ENCODE data around the gene RGS19.
"Not testable (repeated sequence)": the region's sequence is repeated elsewhere in the genome, so short reads cannot be mapped to it uniquely, and the experiment has no call there.

The RGS19 gene

DNA sequence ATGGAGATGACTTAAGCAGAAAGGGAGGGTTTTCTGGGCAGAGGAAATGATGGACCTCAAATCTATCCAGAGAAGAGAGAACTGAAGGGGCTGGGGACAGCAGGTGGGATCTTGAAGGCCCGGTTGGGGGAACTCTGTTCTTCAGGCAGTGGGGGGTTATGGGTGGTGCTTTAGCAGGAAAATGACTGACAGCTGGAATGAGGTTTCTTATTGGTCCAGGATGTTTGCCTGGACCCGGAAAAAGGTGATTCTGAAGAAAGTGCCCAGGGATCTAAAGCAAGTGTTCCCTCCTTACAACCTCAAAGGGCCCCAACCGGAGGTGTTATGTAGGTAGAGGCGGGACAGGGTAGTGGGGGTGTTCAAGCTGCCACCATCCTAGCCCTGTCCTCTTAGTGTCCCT, 16.1 kb upstream of the RGS19 start:
- DNase-seq (ENCODE audit: low read depth, low spot score) = no peak

- DNase-seq (ENCODE audit: low read depth, low spot score) = no peak
These were observed 13.7 kb upstream of the RGS19 start for GRCh38 chr20:64093013-64093503.

GRCh38 chr20:64092258-64093012, 13.1 kb upstream of the RGS19 start:
- DNase-seq (ENCODE audit: low read depth, low spot score) = no peak

DNA sequence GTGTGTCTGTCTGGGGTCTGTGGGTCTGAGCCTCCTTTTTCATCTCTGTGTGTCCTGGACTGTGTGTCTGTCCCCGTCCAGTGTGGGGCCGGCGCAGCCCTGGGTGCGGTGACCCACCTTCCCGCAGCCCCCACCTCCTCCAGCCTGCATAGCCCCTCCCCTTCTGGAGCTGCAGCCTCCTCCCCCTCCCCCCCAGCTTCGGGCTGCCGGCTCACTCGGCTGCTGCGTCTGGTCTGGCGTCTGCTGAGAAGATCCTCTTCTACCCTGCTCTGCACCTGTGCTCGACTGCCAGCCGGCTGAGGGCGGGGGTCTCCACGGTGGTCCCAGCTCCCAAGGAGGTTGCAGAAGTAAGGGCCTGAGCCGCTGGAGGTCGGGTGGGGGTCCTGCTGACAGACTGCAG, 12.5 kb upstream of the RGS19 start:
- no peak for DNase-seq (ENCODE audit: low read depth, low spot score)

DNA sequence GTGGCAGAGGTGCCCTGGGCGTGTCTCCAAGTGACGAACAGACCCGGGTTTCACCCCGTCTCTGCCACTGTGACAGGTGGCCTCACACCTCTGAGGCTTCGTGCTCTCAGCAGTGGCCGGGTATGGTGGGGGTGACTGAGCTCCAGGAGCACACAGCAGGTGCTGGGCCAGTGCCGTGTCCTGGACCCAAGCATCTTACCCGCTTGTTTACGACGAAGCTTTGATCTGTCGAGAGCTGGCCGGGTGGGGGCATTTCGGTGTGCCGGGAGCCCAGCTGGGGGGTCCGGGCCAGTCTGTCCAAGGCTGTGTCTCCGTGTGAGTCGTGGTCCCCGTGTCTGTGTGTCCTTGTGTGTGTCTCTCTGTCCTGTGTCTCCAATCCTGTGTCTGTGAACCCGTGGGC, 12.0 kb upstream of the RGS19 start:
- no peak for DNase-seq (ENCODE audit: low read depth, low spot score)

DNA sequence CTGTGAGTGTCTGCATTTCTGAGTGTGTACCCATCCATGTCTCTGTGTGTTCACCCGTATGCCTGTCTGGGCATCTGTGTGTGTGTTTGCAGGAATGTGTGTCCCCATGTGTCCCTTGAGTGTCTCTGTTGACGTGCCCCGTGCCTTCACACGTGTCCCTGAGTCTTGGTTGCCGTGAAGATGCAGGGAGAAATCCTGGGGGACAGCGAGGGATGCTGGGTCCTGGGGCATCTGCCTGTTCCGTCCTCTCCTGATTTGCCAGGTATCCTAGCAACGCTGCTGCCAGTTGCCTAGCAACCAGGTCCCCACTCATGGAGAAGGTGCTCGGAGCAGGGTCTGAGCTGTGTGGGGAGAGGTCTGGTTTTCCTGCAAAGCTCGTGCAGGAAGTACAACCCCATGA, 10.8 kb upstream of the RGS19 start:
- no peak for DNase-seq (ENCODE audit: low read depth, low spot score)

DNA sequence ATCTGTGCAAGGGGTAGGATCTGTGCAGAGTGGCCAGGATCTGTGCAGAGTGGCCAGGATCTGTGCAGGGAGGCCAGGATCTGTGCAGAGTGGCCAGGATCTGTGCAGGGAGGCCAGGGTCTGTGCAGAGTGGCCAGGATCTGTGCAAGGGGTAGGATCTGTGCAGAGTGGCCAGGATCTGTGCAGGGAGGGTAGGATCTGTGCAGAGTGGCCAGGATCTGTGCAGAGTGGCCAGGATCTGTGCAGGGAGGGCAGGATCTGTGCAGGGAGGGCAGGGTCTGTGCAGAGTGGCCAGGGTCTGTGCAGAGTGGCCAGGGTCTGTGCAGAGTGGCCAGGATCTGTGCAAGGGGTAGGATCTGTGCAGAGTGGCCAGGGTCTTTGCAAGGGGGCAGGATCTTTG, 9.3 kb upstream of the RGS19 start:
- not testable (repeated sequence) for DNase-seq (ENCODE audit: low read depth, low spot score)

GRCh38 chr20:64087226-64087825, 8.0 kb upstream of the RGS19 start:
- DNase-seq (ENCODE audit: low read depth, low spot score) = not testable (repeated sequence)

DNA sequence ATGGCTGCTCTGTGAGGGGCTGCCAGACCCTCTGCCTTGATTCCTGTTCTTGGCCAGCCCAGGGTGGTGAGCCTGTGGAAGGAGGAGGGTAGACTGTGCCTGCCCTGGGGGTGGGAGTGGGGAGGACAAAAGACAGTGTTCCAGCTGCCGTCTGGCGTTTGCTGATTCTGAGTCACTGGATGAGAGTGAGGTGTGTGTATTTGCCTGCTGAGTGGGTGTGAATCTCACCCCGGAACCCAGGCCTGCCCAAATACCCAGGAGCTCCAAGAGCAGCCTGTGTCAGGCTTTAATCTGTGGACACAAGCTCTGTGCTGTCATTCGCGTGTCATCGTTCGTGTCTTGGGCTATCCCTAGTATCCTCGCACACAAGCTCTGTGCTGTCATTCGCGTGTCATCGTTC, 7.5 kb upstream of the RGS19 start:
- no peak for DNase-seq (ENCODE audit: low read depth, low spot score)

- DNase-seq (ENCODE audit: low read depth, low spot score) = no peak
These were observed 5.4 kb upstream of the RGS19 start for GRCh38 chr20:64084685-64085152.

DNA sequence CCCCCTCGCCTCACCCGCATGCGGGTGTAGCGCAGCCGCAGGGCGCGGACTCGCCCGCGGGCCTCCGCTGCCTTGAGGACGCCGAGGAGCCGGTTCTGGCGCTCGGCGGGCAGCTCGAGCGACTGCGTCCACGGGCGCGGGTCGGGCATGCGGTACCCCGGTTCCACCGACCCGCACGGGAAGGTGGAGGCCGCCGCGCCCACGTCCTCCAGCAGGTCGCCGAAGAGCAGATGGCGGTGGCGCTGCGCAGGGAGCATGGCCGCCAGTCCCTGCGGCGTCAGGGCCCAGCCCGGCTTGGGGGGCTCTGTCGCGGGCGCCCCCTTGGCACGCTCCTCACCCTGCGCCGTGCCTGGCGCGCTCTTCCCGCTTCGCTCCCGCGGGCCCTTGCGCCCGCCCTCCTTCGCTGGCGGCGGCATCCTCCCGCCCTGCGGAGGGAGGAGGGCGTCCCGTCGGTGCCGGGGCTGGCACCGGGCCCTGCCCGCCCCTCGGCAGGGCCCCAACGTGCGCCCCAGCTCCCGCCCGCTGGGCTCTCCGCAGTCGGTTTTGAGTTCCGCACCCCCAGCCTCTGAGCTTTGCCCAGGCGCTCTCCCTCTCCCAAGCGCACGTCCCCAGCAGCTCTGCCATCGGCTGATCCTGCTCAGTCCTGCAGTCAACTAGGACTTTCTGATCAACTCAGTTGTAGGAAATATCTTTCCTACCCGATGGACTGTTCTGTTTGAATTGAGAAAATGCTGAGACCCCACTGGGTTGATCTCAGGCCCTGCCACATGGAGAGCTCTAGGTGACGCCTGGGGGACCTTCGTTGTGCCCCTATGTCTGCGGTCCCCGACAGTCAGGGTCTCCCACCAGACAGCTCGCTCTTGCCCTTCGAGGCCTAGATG, 4.7 kb upstream of the RGS19 start, which contains the start of gene LKAAEAR1:
LKAAEAR1 (minus strand) TSS at position 595 of the 881 bp plus-strand sequence; CDS start at position 416, 179 bp downstream.
- DNase-seq (ENCODE audit: low read depth, low spot score) = no peak

DNA sequence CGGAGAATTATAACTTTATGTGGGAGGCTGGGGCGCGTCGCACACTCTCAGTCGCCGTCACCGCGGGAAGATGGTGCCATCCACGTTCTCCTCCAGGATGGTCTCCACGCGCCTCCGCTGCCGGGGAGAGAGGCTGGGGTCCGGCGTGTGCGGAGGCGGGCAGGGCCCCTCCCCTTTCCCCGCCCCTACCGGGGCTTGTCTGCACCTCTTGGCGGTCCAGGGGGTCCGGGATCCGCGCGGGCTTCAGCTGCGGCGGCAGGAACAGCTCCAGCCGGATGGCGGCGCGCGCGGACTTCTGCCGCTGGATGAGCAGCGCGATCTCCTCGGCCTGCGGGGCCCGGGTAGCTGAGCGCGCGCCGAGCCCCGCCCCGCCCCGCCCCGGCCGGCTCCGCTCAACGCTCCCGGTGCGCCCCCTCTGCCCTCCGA, 4.1 kb upstream of the RGS19 start:
- no peak for DNase-seq (ENCODE audit: low read depth, low spot score)

DNA sequence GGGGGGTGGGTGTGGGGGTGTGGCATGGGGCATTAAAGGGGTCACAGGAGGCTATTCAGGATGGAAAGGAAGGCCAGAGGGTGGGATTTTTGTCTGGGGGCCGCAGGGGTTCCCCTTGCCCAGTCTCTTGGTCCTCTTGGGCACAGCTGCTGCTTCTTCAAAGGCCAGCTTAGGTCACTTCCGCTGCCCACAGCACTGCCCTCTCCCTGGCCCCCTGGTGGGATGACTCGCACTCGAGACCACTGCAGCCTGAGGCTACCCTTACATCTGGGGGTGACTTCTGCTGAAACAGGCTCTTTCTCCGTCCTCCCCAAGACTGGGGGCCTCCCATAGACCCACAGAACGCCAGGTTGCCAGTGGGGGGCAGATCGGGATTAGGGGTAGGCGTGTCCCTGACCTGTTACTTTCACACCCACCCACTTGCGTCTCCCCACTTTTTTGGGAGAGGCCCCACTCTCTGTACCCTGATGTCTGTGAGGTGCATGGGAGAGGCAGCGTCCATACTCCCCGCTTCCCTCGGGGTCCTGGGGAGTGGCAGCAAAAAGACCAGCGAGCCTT, 3.6 kb upstream of the RGS19 start:
- DNase-seq (ENCODE audit: low read depth, low spot score) = no peak

DNA sequence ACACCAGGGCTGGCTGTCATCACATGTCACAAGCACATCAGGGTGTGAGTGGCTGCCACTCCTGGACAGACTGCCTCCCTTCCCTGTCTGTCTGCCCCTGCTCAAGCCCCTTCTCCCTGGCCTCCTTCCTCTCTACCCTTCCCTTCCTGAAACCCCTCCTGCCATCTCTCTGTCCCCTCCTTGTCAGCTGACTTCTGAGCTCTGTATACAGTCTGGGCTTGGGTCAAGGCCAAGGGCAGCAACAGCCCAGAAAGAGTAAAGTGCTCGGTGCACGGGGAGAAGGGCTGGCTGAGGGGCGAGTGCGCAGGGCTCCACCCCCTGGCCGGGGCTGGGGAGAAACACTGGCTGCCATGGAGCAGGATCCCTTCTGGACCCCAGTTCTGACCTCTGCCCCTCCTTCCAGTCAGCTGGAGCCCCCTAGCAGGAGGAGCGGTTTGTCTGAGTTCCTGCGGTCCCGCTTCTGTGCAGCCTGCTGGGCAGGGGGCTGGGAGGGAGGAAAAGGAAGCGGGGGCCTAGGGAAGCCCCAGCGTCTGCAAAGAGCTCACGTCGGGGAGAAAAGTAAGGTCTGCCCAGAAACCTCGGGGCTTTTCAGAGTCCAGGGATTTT, 2.9 kb upstream of the RGS19 start:
- no peak for DNase-seq (ENCODE audit: low read depth, low spot score)

DNA sequence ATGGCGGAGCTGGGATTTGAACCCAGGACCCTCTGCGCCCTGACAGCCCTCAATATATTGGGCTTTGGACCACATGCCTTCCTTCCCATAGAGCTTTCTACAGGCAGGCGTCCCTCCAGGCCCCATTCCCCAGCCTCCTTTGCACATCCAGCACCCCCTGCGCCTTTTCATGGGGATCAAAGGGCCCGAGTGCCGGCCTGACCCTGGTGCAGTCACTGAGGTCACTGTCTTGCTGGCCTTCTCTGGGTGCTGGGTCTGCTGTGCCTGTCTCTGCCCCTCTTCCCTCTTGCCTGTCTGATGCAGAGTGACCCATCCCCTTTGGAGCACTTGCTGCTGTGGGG, 2.3 kb upstream of the RGS19 start:
- no peak for DNase-seq (ENCODE audit: low read depth, low spot score)

DNA sequence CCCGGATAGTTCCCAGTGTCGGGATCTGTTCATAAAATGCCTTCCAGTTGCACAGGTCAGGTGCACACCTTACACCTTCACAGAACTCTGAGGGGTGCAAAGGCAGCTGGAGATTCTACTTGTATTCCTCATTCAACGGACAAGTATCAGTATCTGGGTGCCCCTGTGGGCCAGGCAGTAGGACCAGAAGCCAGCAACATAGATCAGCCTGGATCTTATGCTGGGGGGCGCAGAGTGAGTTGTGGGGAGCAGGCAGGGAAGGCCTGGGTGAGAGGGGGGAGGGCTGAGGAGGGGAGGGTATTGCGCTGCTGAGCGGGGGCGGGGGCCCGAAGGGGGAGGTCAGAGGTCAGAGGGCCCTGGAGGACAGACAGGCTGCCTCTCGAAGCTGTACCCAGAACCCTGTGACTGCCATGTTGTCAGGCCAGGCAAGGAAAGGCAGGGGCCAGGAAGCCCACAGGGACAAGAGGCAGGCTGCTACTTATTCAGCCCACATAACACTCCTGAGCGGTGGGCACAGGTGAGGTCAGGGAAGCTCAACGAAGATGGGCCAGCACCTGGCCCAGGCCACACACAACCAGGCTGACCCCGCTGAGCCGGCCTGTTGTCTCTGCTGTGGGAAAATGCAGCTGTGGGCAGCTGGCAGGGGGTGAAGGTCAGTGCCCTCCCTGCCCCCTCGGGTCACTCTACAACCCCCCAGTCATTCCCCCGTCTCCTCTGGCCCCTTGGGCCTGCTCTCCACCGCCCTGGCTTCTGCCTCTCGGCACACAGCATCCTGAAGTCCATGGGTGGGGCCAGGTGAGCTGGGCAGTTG, 1.7 kb upstream of the RGS19 start:
- DNase-seq (ENCODE audit: low read depth, low spot score) = no peak

DNA sequence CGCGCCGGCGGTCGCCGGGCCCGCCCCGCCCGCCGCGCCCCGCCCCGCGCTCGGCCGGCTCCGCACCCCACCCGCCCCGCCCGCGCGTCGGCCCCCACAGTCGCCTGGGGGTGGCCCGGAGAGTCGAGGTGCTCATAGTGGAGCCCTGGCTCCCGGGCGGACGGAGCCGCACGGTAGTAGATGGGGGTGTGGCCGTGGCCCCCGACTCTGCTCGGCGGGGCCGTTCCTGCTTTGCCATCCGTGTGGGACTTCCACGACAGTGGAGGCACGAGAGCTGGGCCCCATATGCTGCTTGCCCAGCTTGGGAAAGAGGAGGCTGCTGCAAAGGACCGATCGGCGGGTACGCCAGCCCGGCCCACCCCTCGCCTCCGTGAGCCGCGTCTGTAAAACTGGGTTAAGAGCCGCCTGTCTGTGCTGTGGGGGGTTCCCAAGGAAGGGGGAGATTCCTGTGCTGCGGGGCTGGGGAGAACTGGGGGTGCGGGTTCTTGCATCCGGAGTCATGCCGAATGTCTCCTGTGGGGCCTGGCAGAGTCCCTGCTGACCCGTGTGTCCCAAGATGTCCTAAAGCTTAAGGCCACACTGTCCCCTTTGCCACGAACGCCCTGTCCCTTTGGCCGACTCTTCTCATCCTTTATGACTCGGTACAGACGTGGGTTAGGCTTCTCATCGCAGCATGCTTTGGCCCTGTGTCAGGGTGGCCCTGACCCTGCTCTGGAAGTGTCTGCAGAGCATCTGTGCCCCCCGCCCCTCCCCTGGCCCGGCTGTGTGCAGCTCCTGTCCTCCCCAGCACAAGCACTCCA, 895 bp upstream of the RGS19 start, which contains the start of gene OPRL1:
OPRL1 (plus strand) TSS at position 70 of the 800 bp plus-strand sequence. CDS start 12,639 bp downstream, outside the sequence.
- DNase-seq (ENCODE audit: low read depth, low spot score) = no peak

DNA sequence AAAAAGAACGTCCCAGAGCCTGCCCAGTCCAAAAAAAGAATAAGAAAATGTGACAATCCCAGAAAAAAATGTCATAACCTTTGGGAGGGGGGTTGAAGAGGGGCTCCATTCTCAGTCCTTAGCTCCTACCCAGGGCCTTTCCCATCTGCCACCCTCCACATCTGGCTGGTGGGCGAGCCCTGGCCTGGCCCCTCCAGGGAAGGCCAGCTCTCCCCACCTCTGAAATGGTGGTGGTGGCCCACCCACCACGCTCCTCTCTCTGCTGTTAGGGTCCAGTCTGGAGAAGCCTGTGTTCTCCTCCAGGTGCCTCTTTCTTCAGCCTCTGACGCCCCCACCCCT, 415 bp downstream of the RGS19 start:
- no peak for DNase-seq (ENCODE audit: low read depth, low spot score)

DNA sequence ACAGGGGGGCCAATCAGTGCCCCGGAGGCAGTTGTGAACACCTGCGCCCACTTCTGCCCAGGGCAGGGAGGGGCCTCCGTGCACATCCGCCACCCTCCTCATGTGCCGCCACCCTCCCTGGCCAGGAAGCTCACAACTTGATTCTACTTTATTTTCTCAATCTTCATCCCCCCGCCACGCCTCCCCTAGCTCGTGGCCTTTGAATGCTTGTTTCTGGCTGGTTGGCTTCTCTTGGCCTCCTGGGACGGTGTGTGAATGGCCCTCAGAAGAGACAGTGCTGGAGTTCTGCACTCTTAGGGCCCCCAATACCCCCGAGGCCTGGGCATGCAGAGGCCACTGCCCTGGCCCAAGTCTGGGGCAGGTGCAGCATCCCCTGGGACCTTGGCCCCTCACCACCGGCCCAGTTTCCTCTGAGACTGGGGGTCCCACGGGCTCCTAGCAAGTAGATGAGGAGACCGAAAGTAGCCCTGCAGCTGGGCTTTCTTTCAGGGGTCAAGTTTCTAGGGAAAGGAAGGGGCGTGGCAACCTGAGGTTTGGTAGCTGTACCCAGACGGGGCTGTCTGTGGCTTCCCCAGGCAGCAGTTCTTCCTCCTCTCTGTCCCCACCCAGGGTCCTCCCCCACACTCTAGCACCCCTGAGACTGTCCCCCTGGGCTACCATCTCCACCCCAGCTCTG, 1.3 kb downstream of the RGS19 start:
- DNase-seq (ENCODE audit: low read depth, low spot score) = no peak
